Activated T-cell treated with anti-CD3 and anti-CD28 coated beads for 4 hours (primary cell): ENCODE data around the gene TBC1D14.
"Not testable (repeated sequence)": the region's sequence is repeated elsewhere in the genome, so short reads cannot be mapped to it uniquely, and the experiment has no call there.

ENCODE experiments used
- DNase-seq: peaks from one replicate; pipeline ENCODE4 v3.0.0-alpha.2; 2020

The TBC1D14 gene

GRCh38 chr4:6910960-6911874, 1.6 kb downstream of the TBC1D14 start:
- no peak for DNase-seq

- not testable (repeated sequence) for DNase-seq
These were observed 2.3 kb downstream of the TBC1D14 start for GRCh38 chr4:6911917-6912316.

- DNase-seq, result no peak
These were observed 2.8 kb downstream of the TBC1D14 start for GRCh38 chr4:6912441-6912840.

- DNase-seq, result no peak
These were observed 3.8 kb downstream of the TBC1D14 start for GRCh38 chr4:6913350-6913905.

- DNase-seq, result no peak
These were observed 4.8 kb downstream of the TBC1D14 start for GRCh38 chr4:6914448-6914847.

- no peak for DNase-seq
These were observed 5.7 kb downstream of the TBC1D14 start for GRCh38 chr4:6915041-6916005.

GRCh38 chr4:6916069-6916586, 6.5 kb downstream of the TBC1D14 start:
- DNase-seq, result no peak

GRCh38 chr4:6916587-6917460, 7.2 kb downstream of the TBC1D14 start:
- DNase-seq, result peak; percentile 42

- no peak for DNase-seq
These were observed 8.0 kb downstream of the TBC1D14 start for GRCh38 chr4:6917461-6918271.

GRCh38 chr4:6918338-6918737, 8.7 kb downstream of the TBC1D14 start:
- no peak for DNase-seq

GRCh38 chr4:6920171-6920570, 10.5 kb downstream of the TBC1D14 start:
- DNase-seq, result no peak

- DNase-seq, result no peak
These were observed 13.9 kb downstream of the TBC1D14 start for GRCh38 chr4:6923507-6923906.

GRCh38 chr4:6924361-6924779, 14.7 kb downstream of the TBC1D14 start:
- no peak for DNase-seq

- DNase-seq, result no peak
These were observed 15.8 kb downstream of the TBC1D14 start for GRCh38 chr4:6925357-6925836.

GRCh38 chr4:6926081-6926480, 16.5 kb downstream of the TBC1D14 start:
- DNase-seq, result no peak

GRCh38 chr4:6926681-6927478, 17.3 kb downstream of the TBC1D14 start:
- DNase-seq, result peak; percentile 71

- no peak for DNase-seq
These were observed 18.5 kb downstream of the TBC1D14 start for GRCh38 chr4:6928081-6928480.

- no peak for DNase-seq
These were observed 19.7 kb downstream of the TBC1D14 start for GRCh38 chr4:6929339-6929811.

GRCh38 chr4:6929812-6930464, 20.3 kb downstream of the TBC1D14 start:
- DNase-seq, result no peak
